Liver (tissue), 9 donors: ENCODE results near the gene CTRB1. TPM values are rescaled to one million over a fixed set of nuclear protein-coding genes. Genes with fewer than 3 reads are reported as not detected.

Experiments
- DNase-seq: peaks from one replicate; pipeline ENCODE4 v3.0.0-alpha.2; 2017; ENCODE audit warnings: low spot score
- H3K27ac ChIP-seq, 2 donors: one replicate each; pipeline ENCODE4 v1.7.0; 2013; ENCODE audit warnings: inconsistent platforms in 2 of 2, low read length in 2 of 2, control low read depth in 1 of 2, low read depth in 1 of 2, mild to moderate bottlenecking in 1 of 2
- H3K27me3 ChIP-seq, 4 donors: one replicate each; pipeline versions ENCODE4 v1.6.1 to v1.7.0; 2013; ENCODE audit warnings: low read length in 3 of 4, inconsistent platforms in 1 of 4, mild to moderate bottlenecking in 1 of 4, moderate library complexity in 1 of 4; ENCODE audit not compliant: control insufficient read depth in 4 of 4, insufficient read depth in 4 of 4
- H3K36me3 ChIP-seq, 4 donors: one replicate each; pipeline versions ENCODE4 v1.6.1 to v1.7.0; 2013; ENCODE audit warnings: low read length in 3 of 4, mild to moderate bottlenecking in 3 of 4, low read depth in 1 of 4, moderate library complexity in 1 of 4; ENCODE audit not compliant: control insufficient read depth in 4 of 4, insufficient read depth in 3 of 4
- H3K4me1 ChIP-seq, 4 donors: one replicate each; pipeline versions ENCODE4 v1.6.1 to v1.7.0; 2013; ENCODE audit warnings: low read length in 3 of 4, mild to moderate bottlenecking in 3 of 4, moderate library complexity in 1 of 4; ENCODE audit not compliant: control insufficient read depth in 4 of 4, insufficient read depth in 4 of 4
- H3K4me3 ChIP-seq, 3 donors: one replicate each; pipeline versions ENCODE4 v1.6.1 to v1.7.0; 2013; ENCODE audit warnings: low read length in 3 of 3, control low read depth in 1 of 3, low read depth in 1 of 3, mild to moderate bottlenecking in 1 of 3
- H3K9ac ChIP-seq, 2 donors: one replicate each; pipeline ENCODE4 v1.7.0; 2013; ENCODE audit warnings: low read length in 2 of 2, mild to moderate bottlenecking in 2 of 2, moderate library complexity in 2 of 2, control low read depth in 1 of 2, low read depth in 1 of 2
- H3K9me3 ChIP-seq, 4 donors: one replicate each; pipeline versions ENCODE4 v1.6.1 to v1.7.0; 2013; ENCODE audit warnings: low read length in 3 of 4; ENCODE audit not compliant: control insufficient read depth in 4 of 4
- EGR1 ChIP-seq, 2 donors: IDR thresholded peaks; 2 replicates each; pipeline ENCODE4 v1.6.1; 2016 to 2018; ENCODE audit warnings: antibody characterized with exemption in 2 of 2, low read depth in 2 of 2
- FOXA1 ChIP-seq: IDR thresholded peaks from 2 replicates; pipeline ENCODE4 v1.6.1; 2016; ENCODE audit warnings: antibody characterized with exemption
- FOXA2 ChIP-seq: IDR thresholded peaks from 2 replicates; pipeline ENCODE4 v1.6.1; 2016; ENCODE audit warnings: antibody characterized with exemption
- GABPA ChIP-seq, 2 donors: IDR thresholded peaks in 1 of 2; conservative IDR thresholded peaks in 1 of 2; 2 replicates each; pipeline ENCODE4 v1.6.1; 2016; ENCODE audit warnings: antibody characterized with exemption in 2 of 2, mild to moderate bottlenecking in 1 of 2, moderate library complexity in 1 of 2
- HNF4A ChIP-seq, 2 donors: conservative IDR thresholded peaks; 2 replicates each; pipeline ENCODE4 v1.6.1; 2016; ENCODE audit warnings: antibody characterized with exemption in 2 of 2, mild to moderate bottlenecking in 2 of 2
- HNF4G ChIP-seq: IDR thresholded peaks from 2 replicates; pipeline ENCODE4 v1.6.1; 2016; ENCODE audit warnings: antibody characterized with exemption
- JUND ChIP-seq, 2 donors: IDR thresholded peaks; 2 replicates each; pipeline ENCODE4 v1.6.1; 2016; ENCODE audit warnings: antibody characterized with exemption in 2 of 2
- NR2F2 ChIP-seq: IDR thresholded peaks from 2 replicates; pipeline ENCODE4 v1.6.1; 2016; ENCODE audit warnings: antibody characterized with exemption
- RAD21 ChIP-seq, 2 donors: IDR thresholded peaks; 2 replicates each; pipeline ENCODE4 v1.6.1; 2016; ENCODE audit warnings: antibody characterized with exemption in 2 of 2, mild to moderate bottlenecking in 2 of 2
- RXRA ChIP-seq, 2 donors: IDR thresholded peaks; 2 replicates each; pipeline ENCODE4 v1.6.1; 2017 to 2018; ENCODE audit warnings: antibody characterized with exemption in 2 of 2, mild to moderate bottlenecking in 1 of 2
- SP1 ChIP-seq: IDR thresholded peaks from 2 replicates; pipeline ENCODE4 v1.6.1; 2018; ENCODE audit warnings: antibody characterized with exemption, mild to moderate bottlenecking
- TAF1 ChIP-seq: conservative IDR thresholded peaks from 2 replicates; pipeline ENCODE4 v1.6.1; 2016; ENCODE audit warnings: antibody characterized with exemption, mild to moderate bottlenecking
- YY1 ChIP-seq: IDR thresholded peaks from 2 replicates; pipeline ENCODE4 v1.6.1; 2016; ENCODE audit warnings: antibody characterized with exemption, mild to moderate bottlenecking
- WGBS: extraction: QIAGEN DNeasy Blood & Tissue Kit; methylation state at CpG from one replicate; pipeline ENCODE4 v1.1.7; 2013; 5-methylcytosine and 5-hydroxymethylcytosine counted together
- polyA plus RNA-seq, 2 donors: library from polyadenylated mRNA; stranded (reverse) in 1 of 2; unstranded in 1 of 2; fragments of 200-250 nt in 1 of 2; fragments of >200 nt in 1 of 2; fragmentation: Nextera tagmentation in 1 of 2; extraction: Ambion mirVana in 1 of 2; gene quantifications; one replicate each; pipeline versions ENCODE4 v1.2.1 to v1.2.3, GENCODE V29; 2013 to 2015
- total RNA-seq, 2 donors: library from RNA; depleted of rRNA; stranded (reverse); fragments of >200 nt; gene quantifications; one replicate each; pipeline ENCODE4 v1.2.3, GENCODE V29; 2014
- TF ChIP-seq, protein P1 (sequence below): IDR thresholded peaks from 2 replicates; pipeline ENCODE4 v1.6.1; 2016; ENCODE audit warnings: antibody characterized with exemption
- TF ChIP-seq, protein P2 (sequence below): fragments of 150-350 bp; IDR thresholded peaks from 2 replicates; pipeline ENCODE4 v1.5.1; 2017; ENCODE audit warnings: improper control_type of control experiment, low read depth, low read length; ENCODE audit not compliant: missing input control
- TF ChIP-seq, protein P3 (sequence below): IDR thresholded peaks from 2 replicates; pipeline ENCODE4 v1.6.1; 2016; ENCODE audit warnings: antibody characterized with exemption
- TF ChIP-seq, protein P4 (sequence below): IDR thresholded peaks from 2 replicates; pipeline ENCODE4 v1.6.1; 2016; ENCODE audit warnings: antibody characterized with exemption
- TF ChIP-seq, protein P5 (sequence below): IDR thresholded peaks from 2 replicates; pipeline ENCODE4 v1.6.1; 2016; ENCODE audit warnings: antibody characterized with exemption, mild to moderate bottlenecking
- donor health status: healthy.
- donor health status: healthy.
- donor health status: healthy.
- donor health status: healthy.
- donor health status: healthy.

The CTRB1 gene
- total and polyA plus RNA-seq, 4 donors, result not detected

DNA sequence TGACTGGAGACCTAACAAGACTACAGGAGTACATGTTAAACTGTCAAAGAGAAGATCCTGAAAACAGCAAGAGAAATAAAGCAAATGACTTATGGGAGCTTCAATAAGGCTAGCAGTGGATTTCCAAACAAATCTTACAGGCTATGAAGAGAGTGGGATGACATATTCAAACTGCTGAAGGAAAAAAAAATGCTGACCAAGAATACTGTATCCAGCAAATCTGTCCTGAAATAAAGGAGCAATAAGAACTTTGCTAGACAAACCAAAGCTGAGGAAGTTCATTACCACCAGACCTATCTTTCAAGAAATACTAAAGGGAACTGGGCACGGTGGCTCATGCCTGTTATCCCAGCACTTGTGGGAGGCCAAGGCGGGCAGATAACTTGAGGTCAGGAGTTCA, 41.9 kb upstream of the CTRB1 start:
- Histone ChIP-seq H3K27ac (no peak overlapping the region), H3K9me3 (peaks cover 14 to 29% (median 23%) of the 10 kb centered on the region in 4 donors), H3K27me3 (no peaks in the 10 kb centered on the region), H3K4me3 (no peak overlapping the region), H3K36me3 (no peaks in the 10 kb centered on the region), H3K9ac (no peak overlapping the region), H3K4me1 (no peaks in the 10 kb centered on the region)
- WGBS, result 91% methylated on average over 2 of the region's 2 CpGs
- DNase-seq, result no peak
- TF ChIP-seq NR2F2 (no peak), YY1 (no peak), HNF4G (no peak), GABPA (IDR thresholded peaks at IDR 0.05 in 1 of 2, conservative IDR thresholded peaks at IDR 0.05 in 1 of 2) (no peak), FOXA1 (no peak), TAF1 (no peak), JUND (IDR thresholded peaks at IDR 0.05) (no peak), RAD21 (IDR thresholded peaks at IDR 0.05) (no peak), RXRA (IDR thresholded peaks at IDR 0.05) (no peak), HNF4A (conservative IDR thresholded peaks at IDR 0.05) (no peak), SP1 (no peak), FOXA2 (no peak), EGR1 (IDR thresholded peaks at IDR 0.05; ENCODE audit: low read depth in 2 of 2) (no peak)
- TF ChIP-seq, protein P1, sequence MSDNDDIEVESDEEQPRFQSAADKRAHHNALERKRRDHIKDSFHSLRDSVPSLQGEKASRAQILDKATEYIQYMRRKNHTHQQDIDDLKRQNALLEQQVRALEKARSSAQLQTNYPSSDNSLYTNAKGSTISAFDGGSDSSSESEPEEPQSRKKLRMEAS, result no peak
- TF ChIP-seq, protein P2, sequence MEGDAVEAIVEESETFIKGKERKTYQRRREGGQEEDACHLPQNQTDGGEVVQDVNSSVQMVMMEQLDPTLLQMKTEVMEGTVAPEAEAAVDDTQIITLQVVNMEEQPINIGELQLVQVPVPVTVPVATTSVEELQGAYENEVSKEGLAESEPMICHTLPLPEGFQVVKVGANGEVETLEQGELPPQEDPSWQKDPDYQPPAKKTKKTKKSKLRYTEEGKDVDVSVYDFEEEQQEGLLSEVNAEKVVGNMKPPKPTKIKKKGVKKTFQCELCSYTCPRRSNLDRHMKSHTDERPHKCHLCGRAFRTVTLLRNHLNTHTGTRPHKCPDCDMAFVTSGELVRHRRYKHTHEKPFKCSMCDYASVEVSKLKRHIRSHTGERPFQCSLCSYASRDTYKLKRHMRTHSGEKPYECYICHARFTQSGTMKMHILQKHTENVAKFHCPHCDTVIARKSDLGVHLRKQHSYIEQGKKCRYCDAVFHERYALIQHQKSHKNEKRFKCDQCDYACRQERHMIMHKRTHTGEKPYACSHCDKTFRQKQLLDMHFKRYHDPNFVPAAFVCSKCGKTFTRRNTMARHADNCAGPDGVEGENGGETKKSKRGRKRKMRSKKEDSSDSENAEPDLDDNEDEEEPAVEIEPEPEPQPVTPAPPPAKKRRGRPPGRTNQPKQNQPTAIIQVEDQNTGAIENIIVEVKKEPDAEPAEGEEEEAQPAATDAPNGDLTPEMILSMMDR, result no peak
- TF ChIP-seq, protein P3, sequence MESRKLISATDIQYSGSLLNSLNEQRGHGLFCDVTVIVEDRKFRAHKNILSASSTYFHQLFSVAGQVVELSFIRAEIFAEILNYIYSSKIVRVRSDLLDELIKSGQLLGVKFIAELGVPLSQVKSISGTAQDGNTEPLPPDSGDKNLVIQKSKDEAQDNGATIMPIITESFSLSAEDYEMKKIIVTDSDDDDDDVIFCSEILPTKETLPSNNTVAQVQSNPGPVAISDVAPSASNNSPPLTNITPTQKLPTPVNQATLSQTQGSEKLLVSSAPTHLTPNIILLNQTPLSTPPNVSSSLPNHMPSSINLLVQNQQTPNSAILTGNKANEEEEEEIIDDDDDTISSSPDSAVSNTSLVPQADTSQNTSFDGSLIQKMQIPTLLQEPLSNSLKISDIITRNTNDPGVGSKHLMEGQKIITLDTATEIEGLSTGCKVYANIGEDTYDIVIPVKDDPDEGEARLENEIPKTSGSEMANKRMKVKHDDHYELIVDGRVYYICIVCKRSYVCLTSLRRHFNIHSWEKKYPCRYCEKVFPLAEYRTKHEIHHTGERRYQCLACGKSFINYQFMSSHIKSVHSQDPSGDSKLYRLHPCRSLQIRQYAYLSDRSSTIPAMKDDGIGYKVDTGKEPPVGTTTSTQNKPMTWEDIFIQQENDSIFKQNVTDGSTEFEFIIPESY, result no peak
- TF ChIP-seq, protein P4, sequence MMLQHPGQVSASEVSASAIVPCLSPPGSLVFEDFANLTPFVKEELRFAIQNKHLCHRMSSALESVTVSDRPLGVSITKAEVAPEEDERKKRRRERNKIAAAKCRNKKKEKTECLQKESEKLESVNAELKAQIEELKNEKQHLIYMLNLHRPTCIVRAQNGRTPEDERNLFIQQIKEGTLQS, result no peak
- TF ChIP-seq, protein P5, sequence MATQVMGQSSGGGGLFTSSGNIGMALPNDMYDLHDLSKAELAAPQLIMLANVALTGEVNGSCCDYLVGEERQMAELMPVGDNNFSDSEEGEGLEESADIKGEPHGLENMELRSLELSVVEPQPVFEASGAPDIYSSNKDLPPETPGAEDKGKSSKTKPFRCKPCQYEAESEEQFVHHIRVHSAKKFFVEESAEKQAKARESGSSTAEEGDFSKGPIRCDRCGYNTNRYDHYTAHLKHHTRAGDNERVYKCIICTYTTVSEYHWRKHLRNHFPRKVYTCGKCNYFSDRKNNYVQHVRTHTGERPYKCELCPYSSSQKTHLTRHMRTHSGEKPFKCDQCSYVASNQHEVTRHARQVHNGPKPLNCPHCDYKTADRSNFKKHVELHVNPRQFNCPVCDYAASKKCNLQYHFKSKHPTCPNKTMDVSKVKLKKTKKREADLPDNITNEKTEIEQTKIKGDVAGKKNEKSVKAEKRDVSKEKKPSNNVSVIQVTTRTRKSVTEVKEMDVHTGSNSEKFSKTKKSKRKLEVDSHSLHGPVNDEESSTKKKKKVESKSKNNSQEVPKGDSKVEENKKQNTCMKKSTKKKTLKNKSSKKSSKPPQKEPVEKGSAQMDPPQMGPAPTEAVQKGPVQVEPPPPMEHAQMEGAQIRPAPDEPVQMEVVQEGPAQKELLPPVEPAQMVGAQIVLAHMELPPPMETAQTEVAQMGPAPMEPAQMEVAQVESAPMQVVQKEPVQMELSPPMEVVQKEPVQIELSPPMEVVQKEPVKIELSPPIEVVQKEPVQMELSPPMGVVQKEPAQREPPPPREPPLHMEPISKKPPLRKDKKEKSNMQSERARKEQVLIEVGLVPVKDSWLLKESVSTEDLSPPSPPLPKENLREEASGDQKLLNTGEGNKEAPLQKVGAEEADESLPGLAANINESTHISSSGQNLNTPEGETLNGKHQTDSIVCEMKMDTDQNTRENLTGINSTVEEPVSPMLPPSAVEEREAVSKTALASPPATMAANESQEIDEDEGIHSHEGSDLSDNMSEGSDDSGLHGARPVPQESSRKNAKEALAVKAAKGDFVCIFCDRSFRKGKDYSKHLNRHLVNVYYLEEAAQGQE, result no peak
